NCI-H1417 (cell line): Measurements from ENCODE around the gene NUP155.
"Not testable (repeated sequence)": the region's sequence is repeated elsewhere in the genome, so short reads cannot be mapped to it uniquely, and the experiment has no call there.

Experiments used
- DNase-seq, 3 experiments: peaks; one replicate each; lab custom pipeline; 2025; lab: John Stamatoyannopoulos, UW

Gene NUP155

DNA sequence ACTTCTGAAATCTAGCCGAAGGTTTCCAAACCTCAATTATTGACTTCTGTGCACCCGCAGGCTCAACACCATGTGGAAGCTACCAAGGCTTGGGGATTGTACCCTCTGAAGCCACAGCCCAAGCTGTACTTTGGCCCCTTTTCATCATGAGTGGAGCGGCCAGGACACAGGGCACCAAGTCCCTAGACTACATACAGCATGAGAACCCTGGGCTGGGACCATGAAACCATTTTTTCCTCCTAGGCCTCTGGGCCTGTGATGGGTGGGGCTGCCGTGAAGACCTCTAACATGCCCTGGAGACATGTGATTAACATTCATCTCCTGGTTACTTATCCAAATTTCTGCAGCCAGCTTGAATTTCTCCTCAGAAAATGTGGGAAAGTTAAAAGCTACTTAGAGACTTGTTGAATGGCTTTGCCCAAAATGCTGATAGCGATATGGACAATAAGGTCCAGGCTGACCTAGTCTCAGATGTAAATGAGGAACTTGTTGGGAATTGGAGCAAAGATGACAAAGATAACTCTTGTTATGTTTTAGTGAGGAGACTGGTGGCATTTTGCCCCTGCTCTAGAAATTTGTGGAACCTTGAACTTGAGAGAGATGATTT lies 87.6 kb downstream of the NUP155 start:
- DNase-seq, result no peak

DNA sequence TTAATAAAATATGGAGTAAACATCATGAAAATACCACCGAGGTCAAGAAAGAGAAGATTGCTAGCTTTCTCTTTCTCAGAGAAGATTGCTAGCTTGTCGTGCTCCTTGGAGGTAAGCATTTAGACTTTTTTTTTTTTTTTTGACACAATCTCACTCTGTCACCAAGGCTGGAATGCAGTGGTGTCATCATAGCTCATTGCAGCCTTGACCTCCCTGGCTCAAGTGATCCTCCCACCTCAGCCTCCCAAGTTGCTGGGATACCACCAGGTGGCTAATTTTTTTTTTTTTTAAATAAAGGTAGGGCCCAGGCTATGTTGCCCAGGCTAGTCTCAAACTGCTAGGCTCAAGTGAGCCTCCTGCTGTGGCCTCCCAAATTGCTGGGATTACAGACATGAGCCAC lies 95.4 kb downstream of the NUP155 start:
- no peak for DNase-seq

DNA sequence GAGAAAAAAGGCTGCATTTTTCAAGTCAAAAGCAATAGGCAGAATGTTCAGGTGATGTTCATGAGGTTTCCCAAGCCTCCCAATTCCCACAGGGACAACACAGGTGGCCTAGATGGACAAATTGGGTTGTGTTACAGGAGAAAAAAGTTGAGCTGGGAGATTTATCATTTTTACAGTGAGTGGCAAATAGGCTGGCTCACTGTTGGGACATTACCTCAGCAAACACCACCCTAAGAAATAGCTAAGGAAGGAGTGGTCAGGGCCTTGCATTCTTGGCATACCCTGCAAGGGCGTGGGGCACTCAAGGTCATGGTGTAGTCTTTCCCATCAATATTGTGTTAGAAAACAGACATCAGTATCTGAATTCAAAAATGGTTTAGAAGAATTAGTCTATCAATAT lies 98.4 kb downstream of the NUP155 start:
- no peak for DNase-seq

DNA sequence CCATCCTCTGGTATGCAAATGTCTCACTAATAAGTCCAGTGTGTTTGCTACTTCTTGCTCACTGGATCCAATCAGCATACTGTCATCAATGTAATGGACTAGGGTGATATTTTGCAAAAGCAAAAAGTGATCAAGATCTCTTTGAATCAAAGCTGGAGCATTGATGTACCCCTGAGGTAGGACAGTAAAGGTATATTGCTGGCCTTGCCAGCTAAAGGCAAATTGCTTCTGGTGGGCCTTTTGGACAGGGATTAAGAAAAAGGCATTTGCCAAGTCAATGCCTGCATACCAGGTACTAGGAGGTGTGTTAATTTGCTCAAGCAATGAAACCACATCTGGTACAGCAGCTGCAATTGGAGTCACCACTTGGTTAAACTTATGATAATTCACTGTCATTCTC lies 102.8 kb downstream of the NUP155 start:
- not testable (repeated sequence) for DNase-seq

DNA sequence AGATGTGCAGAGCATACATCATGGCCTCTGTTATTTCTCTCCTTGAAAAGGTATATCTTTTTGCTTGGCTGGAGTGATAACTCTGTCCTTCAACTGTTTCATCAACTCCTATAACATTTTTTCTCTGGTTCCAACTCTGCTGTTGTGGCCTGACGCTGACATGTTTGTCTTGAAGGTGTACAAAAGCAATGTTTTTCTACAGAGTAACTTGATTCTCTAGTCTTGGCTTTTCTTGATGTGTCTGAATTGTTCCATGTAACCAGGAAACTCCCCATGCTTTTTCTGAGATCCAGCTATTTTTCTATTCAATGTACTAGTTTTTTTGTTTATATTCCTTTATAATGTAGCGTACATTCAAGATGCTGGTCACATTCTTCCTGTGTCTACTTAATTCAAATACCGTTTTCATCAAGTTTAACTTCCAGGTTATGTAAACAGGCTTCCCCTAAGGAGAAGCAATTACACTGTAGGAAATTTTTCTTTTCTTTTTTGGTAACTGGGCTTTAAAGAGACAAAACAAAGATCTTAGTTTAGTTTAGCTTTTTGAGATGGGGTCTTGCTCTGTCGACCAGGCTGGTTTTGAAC lies 115.0 kb downstream of the NUP155 start:
- no peak for DNase-seq

DNA sequence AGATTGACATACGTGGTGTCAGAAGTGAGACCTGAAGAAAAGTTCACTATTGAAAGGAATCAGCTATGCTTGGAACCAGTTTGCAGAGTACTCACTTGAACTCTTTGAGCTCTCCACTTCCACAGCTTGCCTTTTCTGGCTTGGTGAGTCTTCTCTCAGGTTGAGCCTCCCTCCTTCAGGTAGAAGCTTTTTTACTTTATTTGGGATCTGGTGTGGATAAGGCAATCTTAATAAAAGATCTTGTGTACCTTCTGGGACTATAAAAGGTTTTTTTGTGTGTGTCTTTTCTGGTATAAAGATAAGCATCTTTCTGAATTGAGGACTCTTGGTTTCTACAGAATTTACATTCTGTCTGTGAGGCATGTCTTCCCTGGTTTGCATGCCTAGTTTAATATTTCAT lies 116.3 kb downstream of the NUP155 start:
- DNase-seq, result no peak

DNA sequence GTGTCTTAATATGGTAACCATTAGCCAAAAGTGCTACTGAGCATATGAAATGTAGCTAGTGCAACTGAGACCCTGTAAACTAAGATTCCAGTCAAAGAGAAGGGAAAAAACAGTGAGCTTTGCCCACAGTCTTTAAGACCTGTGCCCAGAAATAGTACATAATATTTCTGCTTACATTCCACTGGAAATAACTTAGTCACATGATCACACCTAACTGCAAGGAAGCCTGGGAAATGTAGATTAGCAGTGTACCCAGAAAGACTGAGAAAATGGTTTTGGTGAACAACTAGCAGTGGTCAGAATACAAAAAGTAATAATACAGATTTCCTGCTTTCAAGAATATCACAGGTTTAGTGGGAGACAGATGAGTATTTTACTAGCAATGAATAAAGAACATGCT lies 119.2 kb downstream of the NUP155 start:
- no peak for DNase-seq

DNA sequence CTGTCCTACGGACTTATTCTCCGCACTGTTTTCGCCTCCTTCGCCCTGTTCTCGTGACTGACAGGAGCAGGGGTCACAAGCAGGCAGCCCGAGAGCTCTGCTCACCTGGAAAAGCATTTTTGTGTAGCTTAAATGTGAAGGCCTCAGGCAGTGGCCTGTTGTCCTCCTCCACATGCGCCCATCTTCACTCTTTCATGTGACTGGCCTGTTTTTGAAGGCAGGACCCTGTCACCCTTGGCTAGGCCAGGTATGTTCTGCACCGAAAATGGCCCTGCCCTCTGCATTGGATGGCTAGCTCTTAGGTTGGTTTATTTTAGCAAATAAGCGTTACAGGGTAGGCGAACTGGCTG lies 121.1 kb downstream of the NUP155 start:
- no peak for DNase-seq

DNA sequence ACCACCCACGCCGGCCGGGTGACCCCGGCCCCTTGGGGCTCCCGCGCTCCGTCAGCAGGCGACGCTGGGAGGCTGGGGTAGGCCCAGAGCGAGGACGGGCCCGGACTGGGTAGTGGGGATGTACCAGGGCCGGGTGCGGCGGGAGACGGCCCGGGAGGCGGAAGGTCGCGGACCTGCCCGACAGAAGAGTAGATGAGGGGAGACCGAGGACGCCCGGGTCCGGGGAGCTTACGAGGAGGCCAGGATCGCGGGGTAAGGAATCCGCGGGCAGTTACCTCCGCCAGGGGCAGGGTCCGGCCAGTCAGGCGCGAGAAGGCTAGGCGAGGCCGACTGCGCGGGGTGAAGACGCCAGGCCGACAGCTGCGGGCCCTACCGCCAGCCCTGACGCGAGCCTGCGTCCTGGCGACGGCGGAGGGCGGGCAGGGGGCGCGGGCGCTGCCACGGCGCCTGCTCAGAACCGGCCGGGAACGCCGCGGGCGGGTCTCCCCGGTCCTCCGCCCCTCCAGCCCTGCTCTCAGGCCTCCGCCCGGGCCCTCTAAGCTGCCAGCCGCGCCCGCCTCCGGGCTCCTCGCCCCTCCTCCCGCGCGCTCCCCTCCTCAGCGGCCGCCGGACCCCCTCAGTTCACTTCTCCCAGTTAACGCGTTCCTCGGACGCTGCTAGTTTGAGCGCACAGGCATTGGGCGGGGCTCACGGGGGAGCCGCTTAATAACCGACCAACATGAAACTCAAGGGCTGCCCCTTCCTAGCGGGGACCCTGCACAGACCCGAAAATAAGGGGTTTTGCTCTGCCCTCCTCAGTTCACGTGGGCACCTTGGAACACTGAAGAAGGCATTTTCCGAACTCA lies 121.7 kb downstream of the NUP155 start, which contains the start of gene CPLANE1:
CPLANE1 (minus strand) TSS at position 407 of the 845 bp plus-strand sequence. CDS start 1,678 bp downstream, outside the sequence.
- DNase-seq, result peak; percentile 81 to 94 (median 93)

DNA sequence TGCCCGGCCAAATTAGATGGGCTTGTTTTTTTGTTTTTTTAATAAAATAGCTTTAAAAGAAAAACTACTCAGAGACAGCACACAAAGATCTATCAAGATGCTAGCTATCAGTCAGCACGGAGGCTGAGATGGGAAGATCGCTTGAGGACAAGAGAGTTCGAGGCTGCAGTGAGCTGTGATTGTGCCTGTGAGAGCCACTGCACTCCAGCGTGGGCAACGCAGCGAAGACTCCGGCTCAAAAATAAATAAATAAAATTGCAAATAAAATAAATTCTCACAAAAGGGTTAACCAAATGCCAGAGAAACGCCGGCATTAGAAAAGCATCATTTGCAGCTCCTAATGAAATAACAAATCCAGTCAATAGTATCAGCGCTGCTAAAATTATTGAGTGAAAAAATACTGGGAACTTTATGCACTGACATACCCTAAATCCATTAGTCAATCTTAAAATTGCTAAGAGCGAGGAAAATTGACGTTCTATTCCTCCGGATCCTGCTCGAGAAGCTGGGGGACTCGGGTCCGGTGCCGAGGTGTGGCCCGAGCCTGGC lies 122.4 kb downstream of the NUP155 start:
- DNase-seq, result peak in 1 of 3 experiments; percentile 81

DNA sequence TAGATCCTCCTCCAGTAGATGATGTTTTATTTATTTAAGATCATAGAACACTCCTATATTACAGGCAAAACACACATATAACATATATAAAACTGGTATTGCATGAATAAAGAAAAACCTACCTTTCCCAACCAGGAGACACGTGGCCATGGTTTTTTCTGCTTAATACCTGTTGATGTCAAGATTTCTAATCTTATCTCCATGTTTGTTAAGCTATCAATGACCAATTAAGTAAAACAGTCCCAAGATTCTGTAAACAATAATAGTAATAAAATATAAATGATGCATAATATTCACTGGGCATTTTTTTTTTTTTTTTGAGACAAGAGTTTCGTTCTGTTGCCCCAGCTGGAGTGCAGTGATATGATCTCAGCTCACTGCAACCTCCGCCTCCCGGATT lies 123.4 kb downstream of the NUP155 start:
- DNase-seq, result no peak

DNA sequence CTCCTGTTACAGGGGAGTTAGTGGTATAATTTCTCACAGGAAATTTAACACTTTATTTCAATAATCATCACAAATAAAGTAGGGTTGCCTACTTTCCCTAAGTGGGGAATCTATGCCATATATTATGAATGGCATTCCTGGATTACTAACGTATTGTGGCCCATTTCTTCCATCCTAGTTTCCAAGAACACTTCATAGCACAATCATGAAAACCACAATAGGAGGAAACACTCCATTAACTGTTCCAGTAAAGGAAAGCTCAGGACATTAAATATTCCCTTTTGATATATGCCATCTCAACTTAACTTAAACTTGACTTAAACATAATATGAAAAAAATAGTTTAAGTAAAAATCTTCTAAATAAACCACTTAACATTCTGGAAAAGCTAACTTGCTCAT lies 123.9 kb downstream of the NUP155 start:
- DNase-seq, result no peak
